K562 (cell line): ENCODE results near the gene FUBP3. TPM values are rescaled to one million over a fixed set of nuclear protein-coding genes. Genes with fewer than 3 reads are reported as not detected.
A peak's percentile ranks its signal among the peaks of the same experiment; 100 is the strongest.

Source experiments
- ATF7 ChIP-seq: fragments of 450-650 bp; IDR thresholded peaks from 2 replicates; pipeline ENCODE4 v1.7.1; 2014; ENCODE audit warnings: mild to moderate bottlenecking, moderate library complexity
- CEBPZ ChIP-seq: fragments of 150-350 bp; IDR thresholded peaks from 2 replicates; pipeline ENCODE4 v1.6.1; 2014; ENCODE audit warnings: low read depth, mild to moderate bottlenecking, low read length, borderline replicate concordance
- CSDE1 ChIP-seq, 2 experiments: fragments of 450-650 bp; IDR thresholded peaks; 2 replicates each; pipeline ENCODE4 v1.6.1; 2016; ENCODE audit warnings: mild to moderate bottlenecking in 1 of 2
- CTBP1 ChIP-seq: fragments of 450-650 bp; IDR thresholded peaks from 2 replicates; pipeline ENCODE4 v1.6.1; 2016; ENCODE audit warnings: borderline replicate concordance
- ELF1 ChIP-seq: fragments of 200-800 bp; sonication (Bioruptor generic); IDR thresholded peaks from 2 replicates; pipeline ENCODE4 v1.6.1; 2016; ENCODE audit warnings: missing genetic modification characterization, missing compliant biosample characterization
- FOXO4 ChIP-seq: fragments of 450-650 bp; formaldehyde crosslinking; IDR thresholded peaks from 2 replicates; pipeline ENCODE4 v1.4.0; 2020; ENCODE audit warnings: mild to moderate bottlenecking, moderate library complexity
- GATAD2A ChIP-seq: fragments of 450-650 bp; IDR thresholded peaks from 2 replicates; pipeline ENCODE4 v1.6.1; 2017
- JUND ChIP-seq, 2 experiments: IDR thresholded peaks; 2 replicates in 1 of 2; 3 replicates in 1 of 2; pipeline ENCODE4 v1.6.1; 2011; ENCODE audit warnings: borderline replicate concordance in 2 of 2, low read depth in 2 of 2, low read length in 2 of 2, improper control_type of control experiment in 1 of 2, missing biosample characterization in 1 of 2, missing genetic modification characterization in 1 of 2, missing genetic modification reagents in 1 of 2
- KAT2B ChIP-seq: IDR thresholded peaks from one replicate; pipeline ENCODE4 v1.6.1; 2012; ENCODE audit warnings: low read depth, mild to moderate bottlenecking, control low read depth, inconsistent platforms, low read length, moderate library complexity
- KDM4B ChIP-seq, 2 experiments: fragments of 450-650 bp in 1 of 2; sonication (generic) in 1 of 2; IDR thresholded peaks; 2 replicates each; pipeline ENCODE4 v1.6.1; 2016 to 2017; ENCODE audit warnings: borderline replicate concordance in 2 of 2, antibody characterized with exemption in 1 of 2, low read depth in 1 of 2, mild to moderate bottlenecking in 1 of 2
- MCM7 ChIP-seq, 2 experiments: fragments of 450-650 bp; IDR thresholded peaks; 2 replicates each; pipeline ENCODE4 v1.6.1; 2016 to 2018
- MECOM ChIP-seq: fragments of 250-450 bp; sonication (Bioruptor Pico); IDR thresholded peaks from 2 replicates; pipeline ENCODE4 v1.8.0; 2022; ENCODE audit warnings: inconsistent platforms
- MIER1 ChIP-seq: fragments of 450-650 bp; IDR thresholded peaks from 2 replicates; pipeline ENCODE4 v1.6.1; 2016; ENCODE audit warnings: antibody characterized with exemption, mild to moderate bottlenecking, low read depth
- MTA3 ChIP-seq: fragments of 450-650 bp; formaldehyde crosslinking; IDR thresholded peaks from 2 replicates; pipeline ENCODE4 v1.6.1; 2017; ENCODE audit warnings: mild to moderate bottlenecking, borderline replicate concordance
- MYBL2 ChIP-seq, 2 experiments: fragments of 450-650 bp in 1 of 2; sonication (generic) in 1 of 2; formaldehyde crosslinking in 1 of 2; IDR thresholded peaks; 2 replicates each; pipeline versions ENCODE4 v1.6.1 to v1.8.1; 2017 to 2022; ENCODE audit warnings: borderline replicate concordance in 1 of 2, inconsistent platforms in 1 of 2, low read depth in 1 of 2, mild to moderate bottlenecking in 1 of 2, missing genetic modification reagents in 1 of 2, moderate library complexity in 1 of 2
- NCOA6 ChIP-seq: fragments of 450-650 bp; IDR thresholded peaks from 2 replicates; pipeline ENCODE4 v1.6.1; 2017; ENCODE audit warnings: mild to moderate bottlenecking
- RCOR1 ChIP-seq, 2 experiments: IDR thresholded peaks; 2 replicates each; pipeline ENCODE4 v1.6.1; 2012; ENCODE audit warnings: low read depth in 2 of 2, low read length in 2 of 2, borderline replicate concordance in 1 of 2, improper control_type of control experiment in 1 of 2
- RUNX1 ChIP-seq: sonication (generic); IDR thresholded peaks from 2 replicates; pipeline ENCODE4 v1.6.1; 2016; ENCODE audit warnings: antibody characterized with exemption, low read depth
- SAFB2 ChIP-seq: fragments of 200-400 bp; formaldehyde crosslinking; IDR thresholded peaks from 2 replicates; pipeline ENCODE4 v1.6.1; 2018; ENCODE audit warnings: borderline replicate concordance, low read length, low read depth, moderate library complexity; ENCODE audit not compliant: severe bottlenecking
- YY1 ChIP-seq, 3 experiments: IDR thresholded peaks; 2 replicates each; pipeline ENCODE4 v1.6.1; 2011; ENCODE audit warnings: low read length in 2 of 3, mild to moderate bottlenecking in 2 of 3, moderate library complexity in 2 of 3, borderline replicate concordance in 1 of 3, control low read depth in 1 of 3, low read depth in 1 of 3; ENCODE audit not compliant: insufficient read depth in 3 of 3, insufficient replicate concordance in 2 of 3, control insufficient read depth in 1 of 3, insufficient read length in 1 of 3; ENCODE audit errors: extremely low read depth in 1 of 3
- ZNF431 ChIP-seq: sonication (generic); formaldehyde crosslinking; IDR thresholded peaks from 2 replicates; pipeline ENCODE4 v1.8.0; 2022; ENCODE audit warnings: mild to moderate bottlenecking, missing genetic modification reagents
- polyA plus RNA-seq, 8 experiments: library from polyadenylated mRNA; depleted of rRNA in 4 of 8; stranded (reverse) in 5 of 8; unstranded in 3 of 8; fragments of >200 nt; fragmentation: Nextera tagmentation in 2 of 8; fragmentation: Illumina TruSeq in 1 of 8; extraction: Ambion mirVana in 2 of 8; extraction: Trizol in 1 of 8; gene quantifications; 2 replicates each; pipeline versions ENCODE4 v1.2.1 to v1.2.3, GENCODE V29; 2011 to 2014; ENCODE audit warnings: inconsistent platforms in 1 of 8, missing spikeins in 1 of 8
- total RNA-seq, 7 experiments: library from RNA; depleted of rRNA in 6 of 7; stranded (reverse); fragments of >200 nt in 6 of 7; fragmentation: Illumina TruSeq in 2 of 7; extraction: Trizol in 2 of 7; gene quantifications; 2 replicates each; pipeline versions ENCODE4 v1.2.1 to v1.2.3, GENCODE V29; 2011 to 2021; ENCODE audit warnings: low replicate concordance in 1 of 7

The FUBP3 gene
- total and polyA plus RNA-seq, 9 of the 15 experiments (the other 6 are each of a cell fraction or from before 2014, with no cell fraction given), result 3.0 to 64.0 (median 48.1) TPM

- TF ChIP-seq GATAD2A, result no peak
- no peak for TF ChIP-seq MTA3
- TF ChIP-seq NCOA6, result peak; percentile 78
- TF ChIP-seq RUNX1, result no peak
- peak; percentile 83 for TF ChIP-seq JUND (IDR thresholded peaks at IDR 0.05; ENCODE audit: borderline replicate concordance, low read depth, low read length)
- peak; percentile 61; the same call in 1 of the 3 replicates for TF ChIP-seq JUND (tag; IDR thresholded peaks at IDR 0.05; ENCODE audit: borderline replicate concordance, low read depth, low read length)
- TF ChIP-seq CEBPZ, result no peak
- TF ChIP-seq SAFB2, result no peak
- peak; percentile 97 for TF ChIP-seq CTBP1
- TF ChIP-seq MCM7 (IDR thresholded peaks at IDR 0.05), result no peak
- TF ChIP-seq MECOM (CRISPR knock-in tag), result no peak
- peak in 1 of 3 experiments; percentile 23 for TF ChIP-seq YY1 (IDR thresholded peaks at IDR 0.05; ENCODE audit: borderline replicate concordance in 1 of 3, control insufficient read depth in 1 of 3, extremely low read depth in 1 of 3, insufficient read depth in 3 of 3, insufficient read length in 1 of 3, insufficient replicate concordance in 2 of 3, low read depth in 1 of 3, low read length in 2 of 3)
- TF ChIP-seq MYBL2 (IDR thresholded peaks at IDR 0.05; ENCODE audit: low read depth), result no peak
- no peak for TF ChIP-seq MYBL2 (CRISPR knock-in tag; IDR thresholded peaks at IDR 0.05; ENCODE audit: borderline replicate concordance)
- TF ChIP-seq RCOR1 (IDR thresholded peaks at IDR 0.05; ENCODE audit: borderline replicate concordance in 1 of 2, low read depth in 2 of 2, low read length in 2 of 2), result no peak; a peak in 1 of 4 replicates
- TF ChIP-seq KDM4B (IDR thresholded peaks at IDR 0.05; ENCODE audit: borderline replicate concordance in 2 of 2, low read depth in 1 of 2), result no peak
- TF ChIP-seq ZNF431 (CRISPR knock-in tag), result peak; percentile 88
- TF ChIP-seq ATF7, result peak; percentile 79
- TF ChIP-seq FOXO4 (CRISPR knock-in tag), result no peak
- no peak for TF ChIP-seq CSDE1 (IDR thresholded peaks at IDR 0.05)
- TF ChIP-seq KAT2B, result no peak
- TF ChIP-seq ELF1, result no peak
- TF ChIP-seq MIER1, result no peak
Observed at GRCh38 chr9:130680836-130681768, 101.7 kb downstream of the FUBP3 start (continued).
